Motor neuron (in vitro differentiated cells): ENCODE results near the gene FAM114A2. TPM values are rescaled to one million over a fixed set of nuclear protein-coding genes. Genes with fewer than 3 reads are reported as not detected.
A peak's percentile ranks its signal among the peaks of the same experiment; 100 is the strongest.
"Not testable (repeated sequence)": the region's sequence is repeated elsewhere in the genome, so short reads cannot be mapped to it uniquely, and the experiment has no call there.

Experiments used
- ATAC-seq, 8 experiments: fragments of 200-7000 bp; cut with Tn5 transposase; replicated peaks in 6 of 8; 2 replicates each; pipeline ENCODE4 v1.8.0; 2021; ENCODE audit warnings: mild to moderate bottlenecking in 8 of 8, moderate library complexity in 8 of 8
- H3K27ac ChIP-seq, 2 donors: fragments of 250-450 bp; sonication (Bioruptor Pico); 2 replicates each; pipeline ENCODE4 v1.9.0; 2021; ENCODE audit warnings: antibody characterized with exemption in 2 of 2, mild to moderate bottlenecking in 2 of 2, moderate library complexity in 1 of 2
- H3K4me1 ChIP-seq, 2 donors: fragments of 250-450 bp; sonication (Bioruptor Pico); replicated peaks in 1 of 2; 2 replicates each; pipeline ENCODE4 v1.6.1; 2021; ENCODE audit warnings: antibody characterized with exemption in 2 of 2, mild to moderate bottlenecking in 2 of 2, moderate library complexity in 1 of 2
- H3K4me3 ChIP-seq, 5 donors: fragments of 250-450 bp; sonication (Bioruptor Pico); 2 replicates each; pipeline ENCODE4 v1.9.0; 2021; ENCODE audit warnings: antibody characterized with exemption in 5 of 5, mild to moderate bottlenecking in 5 of 5, moderate library complexity in 4 of 5
- WGBS, 10 experiments: fragments of 450-650 bp; shearing (Covaris generic); methylation state at CpG; one replicate each; pipeline ENCODE4 v1.0.0; 2022; 5-methylcytosine and 5-hydroxymethylcytosine counted together
- in situ Hi-C, 9 experiments: fragments of 400-800 bp; cut with MboI; loops; one replicate each; pipeline ENCODE4 v1.15.0; 2021; ENCODE audit warnings: low sequenced_read_pairs in 9 of 9, low pct_unique_long_range_greater_than_20kb in 2 of 9; ENCODE audit not compliant: unreplicated experiment in 9 of 9
- total RNA-seq, 8 experiments: library from RNA; unstranded; fragments of 300-600 nt; gene quantifications; 2 replicates each; pipeline versions ENCODE4 v1.2.3 to v1.2.4, GENCODE V29; 2022

The FAM114A2 gene
- total RNA-seq, 8 experiments from 2014 or later = 14.1 to 29.9 (median 20.1) TPM

DNA sequence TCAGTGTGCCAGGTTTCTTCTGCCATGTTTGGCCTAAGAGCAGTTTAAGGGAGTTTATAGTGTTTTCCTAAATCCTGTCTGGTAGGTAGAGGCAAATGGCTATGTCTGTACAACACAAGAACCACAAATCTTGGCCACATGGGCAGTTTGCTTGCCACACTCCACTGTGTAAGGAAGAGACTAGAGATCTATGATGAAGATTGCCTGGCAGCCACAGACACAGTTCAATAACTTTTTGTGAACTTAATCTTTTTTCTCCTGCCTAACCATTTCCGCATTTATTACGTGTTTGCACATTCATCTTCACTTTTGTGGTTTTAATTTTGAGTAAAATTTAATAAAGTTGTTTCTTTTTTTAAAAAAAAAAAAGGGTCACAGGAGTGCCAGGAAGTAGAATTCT is 5.9 kb upstream of the FAM114A2 start:
- H3K27ac ChIP-seq = no peak overlapping the region
- no peak for ATAC-seq
- WGBS, 10 experiments = 92 to 100% (median 98%) methylated on average over 1 to 2 of the region's 2 CpGs; no CpG with 5 or more reads in 2 of the 10 experiments
- H3K4me1 ChIP-seq = peaks cover 4 to 8% of the 10 kb centered on the region in 2 donors
- in situ Hi-C loops = no loop called here
- no peak overlapping the region for H3K4me3 ChIP-seq

DNA sequence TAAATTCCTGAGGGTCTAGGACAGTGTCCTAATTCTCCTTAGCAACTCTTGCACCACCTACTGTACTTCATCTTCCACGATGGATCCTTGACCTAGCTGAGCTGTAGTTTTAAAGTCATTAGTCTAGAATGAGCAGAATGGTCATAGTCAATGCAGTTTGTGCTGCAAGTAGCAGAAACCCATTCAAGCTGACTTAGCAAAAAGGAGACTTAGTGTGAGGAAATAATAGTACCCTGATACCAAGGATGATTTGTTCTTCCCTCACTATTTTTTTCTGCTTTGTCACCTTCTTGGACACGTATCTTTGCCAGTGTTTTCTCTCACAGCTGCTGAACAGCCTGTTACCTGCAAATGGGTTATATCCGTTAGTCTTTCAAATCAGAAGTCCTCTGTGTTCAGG is 5.4 kb upstream of the FAM114A2 start:
- Histone ChIP-seq H3K4me3 (no peak overlapping the region), H3K27ac (no peak overlapping the region), H3K4me1 (peaks cover 4 to 9% of the 10 kb centered on the region in 2 donors)
- in situ Hi-C loops = no loop called here
- ATAC-seq = no peak
- 61 to 100% (median 96%) methylated on average over 1 to 3 of the region's 3 CpGs; no CpG with 5 or more reads in 1 of the 10 experiments for WGBS, 10 experiments

DNA sequence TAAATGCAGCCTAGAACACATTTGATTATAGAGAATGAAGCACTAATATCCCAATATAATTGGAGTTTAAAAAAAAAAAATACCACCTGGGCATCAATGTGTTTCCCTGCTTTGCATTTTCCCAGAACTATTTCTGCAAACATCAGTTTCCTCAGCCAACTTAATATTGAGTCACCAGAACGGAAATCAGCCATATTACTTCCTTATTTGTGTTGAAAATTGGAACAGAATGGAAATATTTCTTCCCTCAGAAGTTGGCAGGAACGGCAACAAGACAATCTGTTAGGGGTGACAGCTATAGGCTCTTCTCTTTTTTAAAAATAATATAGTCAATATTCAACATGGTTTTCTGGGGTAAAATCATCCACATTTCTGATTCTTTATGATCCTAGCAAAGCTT is 4.1 kb upstream of the FAM114A2 start:
- peaks cover 4 to 9% of the 10 kb centered on the region in 2 donors for H3K4me1 ChIP-seq
- in situ Hi-C loops = no loop called here
- no peak for ATAC-seq
- 0 to 100% (median 87%) methylated on average over 1 to 2 of the region's 2 CpGs; no CpG with 5 or more reads in 1 of the 10 experiments for WGBS, 10 experiments
- no peak overlapping the region for H3K27ac ChIP-seq
- no peak overlapping the region for H3K4me3 ChIP-seq

DNA sequence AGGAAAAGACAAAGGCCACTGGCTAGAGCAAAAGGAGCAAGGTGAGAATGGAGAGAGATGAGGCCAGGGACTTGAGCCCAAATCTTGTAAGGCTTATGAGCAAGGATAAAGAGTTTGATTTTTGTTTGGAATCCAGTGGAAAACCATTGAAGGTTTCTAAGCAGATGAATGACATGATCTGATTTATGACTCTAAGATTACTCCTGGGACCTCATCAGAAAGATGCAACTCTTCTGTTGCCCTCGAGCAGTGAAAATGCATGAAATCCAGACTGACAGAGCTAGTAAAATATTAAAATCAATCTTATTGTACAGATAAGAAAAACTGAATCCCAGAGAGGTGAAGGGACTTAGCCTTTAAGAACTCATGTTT is 734 bp upstream of the FAM114A2 start:
- Histone ChIP-seq H3K4me1 (peaks cover 6 to 19% of the 10 kb centered on the region in 2 donors), H3K27ac (peak overlapping the region; percentile 86 to 93), H3K4me3 (peak overlapping the region; percentile 57 to 87 (median 75))
- ATAC-seq = no peak
- in situ Hi-C loops = no loop called here
- WGBS, 10 experiments = 0% methylated on average over 1 of the region's 1 CpG; no CpG with 5 or more reads in 2 of the 10 experiments

DNA sequence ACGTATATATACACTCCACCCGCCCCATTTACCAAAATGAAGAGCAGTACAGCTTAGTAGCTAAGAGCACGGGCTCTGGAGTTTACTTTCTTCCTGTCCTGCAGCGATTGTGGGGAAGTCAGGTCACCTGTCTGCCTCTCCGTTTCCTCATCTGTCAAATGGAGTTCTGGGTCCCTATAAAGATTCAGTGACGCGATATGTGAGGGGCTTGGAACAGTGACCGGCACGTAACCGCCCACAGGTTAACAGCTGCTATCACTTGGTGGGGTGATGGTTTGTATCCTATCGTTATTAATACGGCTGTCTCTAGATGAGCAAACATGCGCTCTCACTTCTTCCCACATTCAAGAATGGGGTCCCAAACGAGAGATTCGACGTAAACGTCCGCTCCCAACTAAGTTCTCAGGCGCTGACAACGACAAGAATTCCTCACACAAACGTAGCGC is 426 bp downstream of the FAM114A2 start:
- in situ Hi-C loops = no loop called here
- ATAC-seq = peak; percentile 37 to 62 (median 55)
- 0 to 5% (median 0%) methylated on average over 1 to 18 of the region's 22 CpGs for WGBS, 10 experiments
- Histone ChIP-seq H3K27ac (peak overlapping the region; percentile 86 to 93), H3K4me1 (peaks cover 6 to 19% of the 10 kb centered on the region in 2 donors), H3K4me3 (peak overlapping the region; percentile 57 to 87 (median 75))

DNA sequence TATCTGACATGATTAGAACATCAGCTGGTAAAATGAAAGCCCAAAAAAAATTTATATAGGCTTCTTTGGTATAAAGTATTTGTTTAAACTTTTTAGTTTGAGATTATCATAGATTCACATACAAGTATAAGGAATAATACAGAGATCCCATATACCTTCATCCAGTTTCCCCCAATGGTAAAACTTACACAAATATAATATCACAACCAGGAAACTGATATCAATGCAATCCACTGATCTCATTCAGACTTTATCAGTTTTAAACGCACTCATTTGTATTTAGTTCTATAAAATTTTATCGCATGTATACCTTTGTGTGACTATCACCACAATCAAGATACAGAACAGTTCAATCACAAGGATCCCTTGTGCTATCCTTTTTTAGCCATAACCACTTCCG is 3.8 kb downstream of the FAM114A2 start:
- no peak overlapping the region for H3K4me3 ChIP-seq
- in situ Hi-C loops = no loop called here
- ATAC-seq = no peak
- H3K4me1 ChIP-seq = peaks cover 6 to 15% of the 10 kb centered on the region in 2 donors
- WGBS, 10 experiments = 79 to 100% (median 92%) methylated on average over 2 to 3 of the region's 3 CpGs; no CpG with 5 or more reads in 1 of the 10 experiments
- H3K27ac ChIP-seq = no peak overlapping the region

DNA sequence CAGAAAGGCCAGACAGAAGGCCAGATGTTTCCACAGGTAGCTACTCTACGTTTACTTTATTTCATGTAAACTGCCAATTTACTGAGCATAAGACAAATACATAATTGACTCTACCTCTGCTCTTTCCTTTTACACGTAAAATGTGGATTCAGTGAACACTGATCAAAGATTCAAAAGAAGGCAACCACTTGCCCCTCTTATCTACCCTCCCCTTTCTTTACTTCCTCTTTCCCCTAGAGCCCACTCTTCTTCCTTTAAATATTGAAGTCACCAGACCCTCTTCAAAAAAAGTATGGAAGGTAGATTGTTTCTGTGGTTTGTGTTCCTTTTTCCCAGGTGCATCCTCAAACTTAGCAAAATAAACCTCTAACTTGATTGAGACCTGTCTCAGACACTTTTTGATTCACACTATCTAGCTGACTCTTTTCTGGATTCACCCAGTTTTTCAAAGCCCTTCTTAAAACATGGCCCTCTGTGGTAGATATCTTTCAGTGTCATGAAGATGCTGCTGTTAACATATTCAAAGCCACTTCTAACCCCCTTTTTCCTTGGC is 6.7 kb downstream of the FAM114A2 start:
- no peak overlapping the region for H3K4me3 ChIP-seq
- no peak for ATAC-seq
- WGBS, 10 experiments = 21 to 94% (median 81%) methylated on average over 1 to 2 of the region's 2 CpGs; no CpG with 5 or more reads in 2 of the 10 experiments
- peaks cover 0 to 2% of the 10 kb centered on the region in 2 donors for H3K4me1 ChIP-seq
- in situ Hi-C loops = no loop called here
- no peak overlapping the region for H3K27ac ChIP-seq

DNA sequence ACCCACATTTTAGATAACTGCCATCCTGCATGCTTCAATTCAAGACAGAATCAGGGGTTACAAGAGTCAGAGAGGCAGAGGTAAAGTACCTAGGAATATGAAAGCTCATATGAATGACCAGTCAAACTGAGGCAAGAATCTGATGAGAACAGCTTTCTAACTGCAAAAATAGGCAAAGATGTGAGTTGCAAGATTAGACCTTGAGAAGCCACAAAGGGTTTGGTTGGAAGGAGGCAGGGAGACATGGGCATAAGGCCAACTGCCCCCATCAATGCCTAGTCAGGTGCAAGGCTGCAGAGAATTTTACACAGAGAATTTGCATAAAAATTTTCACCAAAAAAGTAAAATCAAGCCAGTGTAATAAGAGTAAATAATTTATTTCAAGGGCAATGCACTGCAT is 12.8 kb downstream of the FAM114A2 start:
- in situ Hi-C loops = no loop called here
- no peak overlapping the region for H3K27ac ChIP-seq
- H3K4me1 ChIP-seq = no peaks in the 10 kb centered on the region
- no peak for ATAC-seq
- H3K4me3 ChIP-seq = no peak overlapping the region

DNA sequence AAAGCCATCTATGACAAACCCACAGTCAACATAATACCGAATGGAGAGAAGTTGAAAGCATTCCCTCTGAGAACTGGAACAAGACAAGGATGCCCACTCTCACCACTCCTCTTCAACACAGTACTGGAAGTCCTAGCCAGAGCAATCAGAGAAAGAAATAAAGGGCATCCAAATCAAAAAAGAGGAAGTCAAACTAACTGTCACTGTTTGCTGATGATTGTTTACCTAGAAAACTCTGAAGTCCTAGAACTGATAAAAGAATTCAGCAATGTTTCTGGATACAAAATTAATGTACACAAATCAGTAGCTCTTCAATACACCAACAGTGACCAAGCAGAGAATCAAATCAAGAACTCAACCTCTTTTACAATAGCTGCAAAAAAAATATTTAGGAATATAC is 19.8 kb downstream of the FAM114A2 start:
- in situ Hi-C loops, H3K27ac ChIP-seq, H3K4me1 ChIP-seq, ATAC-seq, H3K4me3 ChIP-seq: not testable (repeated sequence)
- WGBS, 10 experiments = 82 to 100% (median 100%) methylated on average over 1 of the region's 1 CpG

DNA sequence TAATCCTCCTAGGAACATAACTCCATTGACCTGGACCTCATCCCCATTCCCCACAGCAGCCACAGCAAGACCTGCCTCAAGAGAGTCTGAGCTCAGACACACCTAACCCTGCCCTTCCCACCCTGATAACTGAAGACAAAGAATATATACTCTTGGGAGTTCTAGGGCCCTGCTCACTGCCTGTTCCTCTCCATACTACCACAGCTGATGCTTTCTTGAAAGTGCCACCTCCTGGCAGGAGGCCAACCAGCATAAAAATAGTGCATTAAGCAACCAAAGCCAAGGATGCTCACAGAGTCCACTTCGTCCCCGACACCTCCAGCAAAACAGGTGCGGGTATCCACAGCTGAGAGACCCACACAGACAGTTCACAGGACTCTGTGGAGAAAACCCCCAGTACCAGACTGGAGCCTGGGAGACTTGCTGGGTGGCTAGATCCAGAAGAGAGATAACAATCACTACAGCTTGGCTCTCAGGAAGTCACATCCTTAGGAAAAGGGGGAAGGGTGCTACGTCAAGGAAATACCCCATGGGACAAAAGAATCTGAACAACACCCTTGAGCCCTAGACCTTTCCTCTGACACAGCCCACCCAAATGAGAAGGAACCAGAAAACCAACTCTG is 23.5 kb downstream of the FAM114A2 start:
- no peak overlapping the region for H3K4me3 ChIP-seq
- in situ Hi-C loops = no loop called here
- no peak overlapping the region for H3K27ac ChIP-seq
- no peak for ATAC-seq
- H3K4me1 ChIP-seq = no peaks in the 10 kb centered on the region
- 87 to 100% (median 100%) methylated on average over 1 to 4 of the region's 4 CpGs; no CpG with 5 or more reads in 4 of the 10 experiments for WGBS, 10 experiments

DNA sequence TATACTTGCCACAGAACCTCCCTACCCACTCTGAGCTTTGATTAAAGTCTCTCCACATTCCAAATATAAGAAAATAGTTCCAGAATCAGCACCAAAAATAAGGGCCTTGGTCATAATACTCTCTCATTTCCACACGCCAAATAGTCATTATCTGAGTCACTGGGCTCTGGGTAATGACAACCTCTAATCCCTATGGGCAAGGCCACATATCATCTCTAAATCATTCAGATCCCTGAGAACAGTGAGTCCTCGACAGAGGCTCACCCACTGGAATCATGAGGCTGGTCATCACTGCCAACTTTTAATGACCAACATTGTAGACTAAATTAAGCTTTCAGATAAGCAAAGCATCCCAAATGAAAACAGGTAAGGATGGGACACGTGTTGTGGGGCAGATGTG is 28.1 kb downstream of the FAM114A2 start:
- H3K4me1 ChIP-seq = no peaks in the 10 kb centered on the region
- no peak overlapping the region for H3K27ac ChIP-seq
- no peak for ATAC-seq
- in situ Hi-C loops = no loop called here
- WGBS, 10 experiments = 21 to 80% (median 61%) methylated on average over 2 to 3 of the region's 3 CpGs; no CpG with 5 or more reads in 4 of the 10 experiments
- H3K4me3 ChIP-seq = no peak overlapping the region

DNA sequence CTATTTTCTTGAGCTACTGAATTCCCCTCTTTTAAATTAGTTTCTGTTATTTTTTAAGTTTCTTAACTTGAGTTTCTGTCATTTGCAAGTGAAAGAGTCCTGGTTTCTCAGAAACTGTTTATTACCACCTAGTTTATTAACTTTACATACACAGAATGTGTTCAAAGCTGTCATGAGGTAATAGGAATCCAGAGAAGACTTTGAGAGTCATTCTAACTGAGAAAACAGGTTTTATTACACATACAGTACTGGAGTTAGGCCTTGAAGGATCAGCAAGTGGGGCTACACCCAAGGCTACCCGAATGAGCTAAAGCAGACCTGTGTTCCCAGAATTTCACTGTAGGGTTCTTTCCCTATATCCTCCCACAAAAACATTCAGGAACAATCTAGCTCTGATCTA is 33.1 kb downstream of the FAM114A2 start:
- peak in 1 of 8 experiments; percentile 31 for ATAC-seq
- 80 to 100% (median 100%) methylated on average over 1 of the region's 1 CpG; no CpG with 5 or more reads in 3 of the 10 experiments for WGBS, 10 experiments
- Histone ChIP-seq H3K4me1 (no peaks in the 10 kb centered on the region), H3K27ac (no peak overlapping the region), H3K4me3 (no peak overlapping the region)
- in situ Hi-C loops = no loop called here

DNA sequence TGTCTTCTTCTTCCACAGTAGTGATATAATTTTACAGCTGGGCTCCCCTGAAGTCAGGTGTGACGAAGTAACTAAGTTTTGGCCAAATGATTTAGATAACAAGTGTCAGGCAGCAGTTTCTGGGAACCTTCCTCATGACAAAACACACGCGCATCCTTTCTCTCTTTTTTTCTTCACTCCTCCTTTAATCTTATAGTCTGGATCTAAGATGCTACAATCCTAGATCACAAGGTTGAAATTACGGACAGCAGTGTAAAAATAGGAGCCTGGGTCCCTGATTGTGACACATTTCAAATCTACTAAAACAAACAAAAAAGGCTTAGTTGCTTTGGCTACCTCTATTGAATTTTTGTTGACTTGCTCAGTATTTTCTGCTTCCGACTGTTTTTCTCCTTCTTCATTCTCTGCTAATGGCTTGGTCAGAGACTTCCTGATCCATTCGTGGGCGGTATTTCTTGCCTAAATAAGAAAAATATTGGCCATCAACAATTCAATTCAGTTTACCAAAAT is 36.1 kb downstream of the FAM114A2 start:
- Histone ChIP-seq H3K4me3 (no peak overlapping the region), H3K4me1 (no peaks in the 10 kb centered on the region), H3K27ac (no peak overlapping the region)
- ATAC-seq = no peak
- in situ Hi-C loops = no loop called here
- WGBS, 10 experiments = 80 to 100% (median 96%) methylated on average over 1 to 7 of the region's 7 CpGs
